Uterus (tissue), 2 donors: ENCODE results near the gene ZNF202.

ENCODE experiments used
- POLR2A ChIP-seq, 2 donors: fragments of 450-650 bp; IDR thresholded peaks; one replicate each; pipeline ENCODE4 v1.6.1; 2016; ENCODE audit warnings: antibody characterized with exemption in 2 of 2, mild to moderate bottlenecking in 1 of 2, moderate library complexity in 1 of 2
- TF ChIP-seq, protein P1 (sequence below), 4 experiments: fragments of 200-600 bp in 2 of 4; fragments of 450-650 bp in 2 of 4; sonication (generic) in 2 of 4; IDR thresholded peaks; one replicate each; pipeline ENCODE4 v1.5.1; 2016 to 2019; ENCODE audit warnings: antibody characterized with exemption in 4 of 4, mild to moderate bottlenecking in 2 of 4, moderate library complexity in 1 of 4

DNA sequence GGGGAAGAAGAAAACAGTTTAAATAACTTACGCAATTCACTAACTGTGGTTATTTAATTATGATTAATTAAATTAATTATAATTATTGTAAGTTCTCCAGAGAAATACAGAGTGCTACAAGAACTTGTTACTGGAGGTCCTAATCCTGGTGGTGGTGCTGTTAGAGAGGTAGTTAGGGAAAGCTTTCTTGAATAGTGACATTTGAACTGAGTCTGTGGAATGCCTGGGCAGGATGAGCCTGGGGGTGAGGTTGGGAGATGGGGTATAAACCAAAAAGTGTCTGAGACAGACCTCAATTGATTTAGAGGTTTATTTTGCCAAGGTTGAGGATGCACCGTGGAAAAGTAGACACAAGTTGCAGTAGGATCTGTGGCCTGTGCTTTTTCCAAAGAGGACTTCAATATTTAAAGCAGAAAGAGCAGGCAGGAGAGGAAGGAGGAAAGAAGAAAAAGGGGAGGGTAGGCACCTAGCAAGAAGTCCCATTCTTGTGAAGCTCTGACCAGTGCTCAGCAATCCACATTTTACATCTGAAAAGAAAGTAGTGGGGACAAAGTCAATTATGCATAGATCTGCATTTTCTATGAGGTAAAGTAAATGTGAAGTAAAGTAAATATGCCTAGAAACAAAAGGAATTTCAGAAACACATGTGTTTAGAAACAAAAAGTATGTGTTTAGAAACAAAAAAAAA is 4.4 kb upstream of the ZNF202 start:
- TF ChIP-seq POLR2A (IDR thresholded peaks at IDR 0.05) = no peak
- TF ChIP-seq, protein P1, sequence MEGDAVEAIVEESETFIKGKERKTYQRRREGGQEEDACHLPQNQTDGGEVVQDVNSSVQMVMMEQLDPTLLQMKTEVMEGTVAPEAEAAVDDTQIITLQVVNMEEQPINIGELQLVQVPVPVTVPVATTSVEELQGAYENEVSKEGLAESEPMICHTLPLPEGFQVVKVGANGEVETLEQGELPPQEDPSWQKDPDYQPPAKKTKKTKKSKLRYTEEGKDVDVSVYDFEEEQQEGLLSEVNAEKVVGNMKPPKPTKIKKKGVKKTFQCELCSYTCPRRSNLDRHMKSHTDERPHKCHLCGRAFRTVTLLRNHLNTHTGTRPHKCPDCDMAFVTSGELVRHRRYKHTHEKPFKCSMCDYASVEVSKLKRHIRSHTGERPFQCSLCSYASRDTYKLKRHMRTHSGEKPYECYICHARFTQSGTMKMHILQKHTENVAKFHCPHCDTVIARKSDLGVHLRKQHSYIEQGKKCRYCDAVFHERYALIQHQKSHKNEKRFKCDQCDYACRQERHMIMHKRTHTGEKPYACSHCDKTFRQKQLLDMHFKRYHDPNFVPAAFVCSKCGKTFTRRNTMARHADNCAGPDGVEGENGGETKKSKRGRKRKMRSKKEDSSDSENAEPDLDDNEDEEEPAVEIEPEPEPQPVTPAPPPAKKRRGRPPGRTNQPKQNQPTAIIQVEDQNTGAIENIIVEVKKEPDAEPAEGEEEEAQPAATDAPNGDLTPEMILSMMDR (IDR thresholded peaks at IDR 0.05) = no peak
